GM12878 (cell line): ENCODE measurements around the gene SLC2A9. TPM values are rescaled to one million over a fixed set of nuclear protein-coding genes. Genes with fewer than 3 reads are reported as not detected.

Source experiments
- ATAC-seq: fragments of 200-7000 bp; cut with Tn5 transposase; 3 replicates; pipeline ENCODE4 v1.9.1; 2020; ENCODE audit warnings: mild to moderate bottlenecking, moderate library complexity
- BruUV-seq: library from RNA; stranded (reverse); fragments of 400-500 nt; replicated peaks from 2 replicates; lab custom pipeline; 2021; lab: Mats Ljungman, UMichigan
- CTCF ChIA-PET: fragments of 300-600 bp; sonication (Branson Sonifier 250); formaldehyde crosslinking; extraction: SDS; loops from one replicate; lab custom pipeline; 2021; ENCODE audit warnings: inconsistent platforms; lab: Yijun Ruan, JAX
- POLR2A ChIA-PET: fragments of 350-600 bp; formaldehyde crosslinking; extraction: SDS; loops from one replicate; lab custom pipeline; 2021; ENCODE audit warnings: inconsistent platforms; lab: Charles Lee
- RAD21 ChIA-PET: fragments of 300-600 bp; sonication (Branson Sonifier 250); formaldehyde crosslinking; loops from one replicate; lab custom pipeline; 2023; ENCODE audit warnings: antibody characterized with exemption; ENCODE audit not compliant: unreplicated experiment; lab: Charles Lee
- SMC1A ChIA-PET: fragments of 300-600 bp; sonication (Branson Sonifier 250); formaldehyde crosslinking; loops from one replicate; lab custom pipeline; 2023; ENCODE audit not compliant: unreplicated experiment, uncharacterized antibody; lab: Charles Lee
- DNase-seq: peaks from one replicate; pipeline ENCODE4 v3.0.0-alpha.2; 2011; ENCODE audit warnings: low read depth, low spot score
- FAIRE-seq: peaks from 3 replicates; lab custom pipeline; 2011; peaks lifted over from hg19 to GRCh38; lab: Jason Lieb, UNC
- H2AFZ ChIP-seq: 2 replicates; pipeline ENCODE4 v1.6.0; 2011; ENCODE audit warnings: low read depth, low read length, control low read depth; ENCODE audit not compliant: control insufficient read depth
- H3K27ac ChIP-seq: 2 replicates; pipeline ENCODE4 v1.5.1; 2011; ENCODE audit warnings: control low read depth; ENCODE audit not compliant: control insufficient read depth, insufficient read depth
- H3K27me3 ChIP-seq, 2 experiments: replicated peaks in 1 of 2; 2 replicates each; pipeline versions ENCODE4 v1.6.0 to v1.6.1; 2011; ENCODE audit warnings: low read length in 1 of 2; ENCODE audit not compliant: control insufficient read depth in 2 of 2, insufficient read depth in 2 of 2
- H3K36me3 ChIP-seq, 2 experiments: 2 replicates each; pipeline ENCODE4 v1.5.1; 2011; ENCODE audit warnings: low read length in 1 of 2; ENCODE audit not compliant: control insufficient read depth in 2 of 2, insufficient read depth in 2 of 2
- H3K4me1 ChIP-seq: 2 replicates; pipeline ENCODE4 v1.6.1; 2011; ENCODE audit warnings: mild to moderate bottlenecking, low read length, moderate library complexity, mixed read lengths; ENCODE audit not compliant: control insufficient read depth, insufficient read depth
- H3K4me2 ChIP-seq: 2 replicates; pipeline ENCODE4 v1.6.0; 2011; ENCODE audit warnings: control low read depth; ENCODE audit not compliant: control insufficient read depth, insufficient read depth
- H3K4me3 ChIP-seq: fragments of 200-600 bp; sonication (generic); 2 replicates; pipeline ENCODE4 v1.5.1; 2016
- H3K79me2 ChIP-seq: 2 replicates; pipeline ENCODE4 v1.6.0; 2011; ENCODE audit warnings: low read length; ENCODE audit not compliant: control insufficient read depth, insufficient read depth
- H3K9ac ChIP-seq: 2 replicates; pipeline ENCODE4 v1.8.0; 2011; ENCODE audit warnings: low read length, control low read depth, mixed read lengths; ENCODE audit not compliant: control insufficient read depth, insufficient read depth
- H3K9me3 ChIP-seq: replicated peaks from 3 replicates; pipeline ENCODE4 v1.5.1; 2011; ENCODE audit warnings: mild to moderate bottlenecking, low read length; ENCODE audit not compliant: control insufficient read depth, insufficient read depth
- H4K20me1 ChIP-seq: 2 replicates; pipeline ENCODE4 v1.6.0; 2011; ENCODE audit not compliant: control insufficient read depth, insufficient read depth
- CBX3 ChIP-seq: fragments of 200-600 bp; sonication (generic); IDR thresholded peaks from 2 replicates; pipeline ENCODE4 v1.6.1; 2016; ENCODE audit warnings: low read depth, borderline replicate concordance
- CTCF ChIP-seq, 3 experiments: IDR thresholded peaks in 2 of 3; conservative IDR thresholded peaks in 1 of 3; 2 replicates each; pipeline ENCODE4 v1.5.1; 2011; ENCODE audit warnings: low read depth in 3 of 3, low read length in 3 of 3, mild to moderate bottlenecking in 3 of 3, control low read depth in 2 of 3, moderate library complexity in 2 of 3, inconsistent platforms in 1 of 3, mixed read lengths in 1 of 3; ENCODE audit not compliant: control insufficient read depth in 2 of 3, insufficient read depth in 1 of 3; ENCODE audit errors: extremely low read depth in 1 of 3
- MXI1 ChIP-seq: fragments of 150-350 bp; IDR thresholded peaks from 2 replicates; pipeline ENCODE4 v1.6.1; 2011; ENCODE audit warnings: low read depth, mild to moderate bottlenecking, inconsistent platforms, low read length, improper control_type of control experiment
- WGBS: methylation state at CpG from one replicate; pipeline ENCODE4 v1.1.6; 2016; ENCODE audit warnings: low lambda C conversion rate; ENCODE audit not compliant: insufficient replicate concordance, insufficient coverage; ENCODE audit errors: missing lambda C conversion rate; 5-methylcytosine and 5-hydroxymethylcytosine counted together
- in situ Hi-C: fragments of 300-500 bp; cut with MboI; formaldehyde crosslinking; loops from 9 replicates; pipeline ENCODE4 v1.14.3; 2018; ENCODE audit warnings: mixed read lengths
- intact Hi-C: fragments of 100-400 bp; cut with micrococcal nuclease; formaldehyde crosslinking; loops from one replicate; pipeline ENCODE4 v1.14.2; 2022; ENCODE audit not compliant: unreplicated experiment
- polyA plus RNA-seq, 11 experiments: library from polyadenylated mRNA; depleted of rRNA in 4 of 11; unstranded in 6 of 11; stranded (reverse) in 5 of 11; fragments of >200 nt; fragmentation: Nextera tagmentation in 4 of 11; fragmentation: Illumina TruSeq in 1 of 11; extraction: Ambion mirVana in 4 of 11; extraction: Trizol in 1 of 11; gene quantifications; 1 replicate in 1 of 11; 2 replicates in 10 of 11; pipeline versions ENCODE4 v1.2.1 to v1.2.3, GENCODE V29; 2011 to 2016; ENCODE audit warnings: inconsistent platforms in 2 of 11, missing spikeins in 2 of 11, low read depth in 1 of 11
- total RNA-seq, 4 experiments: library from RNA; depleted of rRNA in 3 of 4; stranded (reverse); fragments of >200 nt in 3 of 4; fragmentation: Illumina TruSeq in 1 of 4; extraction: Trizol in 1 of 4; gene quantifications; 2 replicates each; pipeline versions ENCODE4 v1.2.1 to v1.2.3, GENCODE V29; 2013 to 2021

Gene SLC2A9
- total and polyA plus RNA-seq, 10 of the 15 experiments (the other 5 are each of a cell fraction or from before 2014, with no cell fraction given), result 0.28 to 2.8 (median 1.2) TPM

GRCh38 chr4:10008609-10009005 is 12.7 kb downstream of the SLC2A9 start:
- no peak overlapping the region for H3K9ac ChIP-seq
- H3K9me3 ChIP-seq, result no peaks in the 10 kb centered on the region
- H2AFZ ChIP-seq, result no peak overlapping the region
- ChIA-PET RAD21 (interaction anchor here (0.9 to 7.9 kb wide), 17 partner anchors 10 to 540 kb away, joined by 3 to 69 read pairs (median 6); partner anchors contain the start of gene WDR1), CTCF (interaction anchor here (0.6 to 11.6 kb wide), 11 partner anchors 9 to 396 kb away, joined by 3 to 325 read pairs (median 4); no protein-coding TSS in a partner anchor), SMC1A (interaction anchor here (0.9 to 8.1 kb wide), 15 partner anchors 7 to 244 kb away, joined by 3 to 77 read pairs (median 9); no protein-coding TSS in a partner anchor), POLR2A (interaction anchor here (0.6 to 4.7 kb wide), 6 partner anchors 8 to 201 kb away, joined by 4 to 39 read pairs (median 4); no protein-coding TSS in a partner anchor)
- WGBS, result 52% methylated on average over 3 of the region's 3 CpGs
- no peaks in the 10 kb centered on the region for H3K79me2 ChIP-seq
- no peaks in the 10 kb centered on the region for H3K36me3 ChIP-seq
- TF ChIP-seq CTCF (IDR thresholded peaks at IDR 0.05 in 2 of 3, conservative IDR thresholded peaks at IDR 0.05 in 1 of 3; ENCODE audit: control insufficient read depth in 2 of 3, extremely low read depth in 1 of 3, insufficient read depth in 1 of 3, low read depth in 3 of 3, low read length in 3 of 3), result no peak
- no peak for TF ChIP-seq CBX3
- no peak for TF ChIP-seq MXI1
- H3K4me2 ChIP-seq, result peak overlapping the region; percentile 6; the same call in 1 of the 2 replicates
- no peak for ATAC-seq
- peaks cover 48% of the 10 kb centered on the region for H3K4me1 ChIP-seq
- no peaks in the 10 kb centered on the region for H3K27me3 ChIP-seq
- no TSS peak for BruUV-seq
- H3K4me3 ChIP-seq, result no peak overlapping the region
- H3K27ac ChIP-seq, result peak overlapping the region; percentile 71; the same call in 1 of the 2 replicates
- in situ Hi-C loops, result no loop called here
- intact Hi-C loops, result loop anchor here (10.0 kb wide), 1 partner anchor 726 kb away; no protein-coding TSS in a partner anchor
- DNase-seq, result no peak
- no peak for FAIRE-seq
- no peaks in the 10 kb centered on the region for H4K20me1 ChIP-seq
